CD14-positive monocyte (primary cell): Measurements from ENCODE around the gene KRTAP3-1. TPM values are rescaled to one million over a fixed set of nuclear protein-coding genes. Genes with fewer than 3 reads are reported as not detected.
"Not testable (repeated sequence)": the region's sequence is repeated elsewhere in the genome, so short reads cannot be mapped to it uniquely, and the experiment has no call there.

Experiments used
- DNase-seq, 3 donors: peaks; one replicate each; pipeline ENCODE4 v3.0.0-alpha.2; 2011 to 2022
- H2AFZ ChIP-seq: 2 replicates; pipeline ENCODE4 v1.6.0; 2012; ENCODE audit warnings: mild to moderate bottlenecking, low read depth, low read length, inconsistent platforms; ENCODE audit not compliant: insufficient read depth, poor library complexity, severe bottlenecking
- H3K27ac ChIP-seq, 2 donors: 1 replicate in 1 of 2; 2 replicates in 1 of 2; pipeline ENCODE4 v1.5.1; 2012 to 2013; ENCODE audit warnings: low read length in 2 of 2, control low read depth in 1 of 2, inconsistent platforms in 1 of 2, low read depth in 1 of 2, mild to moderate bottlenecking in 1 of 2
- H3K27me3 ChIP-seq, 2 donors: one replicate each; pipeline versions ENCODE4 v1.6.0 to v1.6.1; 2011 to 2013; ENCODE audit warnings: low read length in 2 of 2; ENCODE audit not compliant: control insufficient read depth in 2 of 2, insufficient read depth in 2 of 2
- H3K36me3 ChIP-seq, 2 donors: replicated peaks in 1 of 2; 1 replicate in 1 of 2; 2 replicates in 1 of 2; pipeline versions ENCODE4 v1.5.1 to v1.6.1; 2012 to 2013; ENCODE audit warnings: low read length in 2 of 2, control low read depth in 1 of 2, inconsistent platforms in 1 of 2, mild to moderate bottlenecking in 1 of 2; ENCODE audit not compliant: insufficient read depth in 2 of 2, control insufficient read depth in 1 of 2
- H3K4me1 ChIP-seq, 2 donors: 1 replicate in 1 of 2; 2 replicates in 1 of 2; pipeline versions ENCODE4 v1.5.1 to v1.6.1; 2012 to 2013; ENCODE audit warnings: low read length in 2 of 2, control low read depth in 1 of 2, inconsistent platforms in 1 of 2, mild to moderate bottlenecking in 1 of 2, moderate library complexity in 1 of 2; ENCODE audit not compliant: insufficient read depth in 2 of 2, control insufficient read depth in 1 of 2
- H3K4me2 ChIP-seq: replicated peaks from 2 replicates; pipeline ENCODE3; 2012; ENCODE audit warnings: low read length, moderate library complexity, mild to moderate bottlenecking; ENCODE audit not compliant: poor library complexity, severe bottlenecking; ENCODE audit errors: extremely low read depth
- H3K4me3 ChIP-seq, 3 experiments: fragments of 200-600 bp in 1 of 3; sonication (generic) in 1 of 3; replicated peaks in 1 of 3; 1 replicate in 2 of 3; 2 replicates in 1 of 3; pipeline ENCODE4 v1.5.1; 2011 to 2013; ENCODE audit warnings: low read length in 3 of 3, mild to moderate bottlenecking in 3 of 3, control low read depth in 2 of 3, low read depth in 2 of 3, inconsistent platforms in 1 of 3, moderate library complexity in 1 of 3
- H3K79me2 ChIP-seq: 2 replicates; pipeline ENCODE4 v1.6.0; 2012; ENCODE audit warnings: mild to moderate bottlenecking, control low read depth, inconsistent platforms, low read length, moderate library complexity; ENCODE audit not compliant: insufficient read depth
- H3K9ac ChIP-seq: 2 replicates; pipeline ENCODE4 v1.6.0; 2017; ENCODE audit warnings: low read length, mild to moderate bottlenecking; ENCODE audit not compliant: insufficient read depth, poor library complexity, severe bottlenecking
- H3K9me3 ChIP-seq, 2 donors: replicated peaks in 1 of 2; 1 replicate in 1 of 2; 2 replicates in 1 of 2; pipeline versions ENCODE4 v1.5.1 to v1.6.1; 2012 to 2013; ENCODE audit warnings: low read length in 2 of 2, control low read depth in 1 of 2; ENCODE audit not compliant: control insufficient read depth in 1 of 2, insufficient read depth in 1 of 2
- H4K20me1 ChIP-seq: 2 replicates; pipeline ENCODE4 v1.6.0; 2012; ENCODE audit warnings: mild to moderate bottlenecking, low read length, control low read depth, moderate library complexity; ENCODE audit not compliant: insufficient read depth
- H3K27ac Mint-ChIP-seq, 7 donors: one replicate each; pipeline ENCODE4 v1.8.0; 2020; ENCODE audit warnings: mild to moderate bottlenecking in 7 of 7, mixed read lengths in 7 of 7, moderate library complexity in 6 of 7, inconsistent platforms in 2 of 7
- H3K27me3 Mint-ChIP-seq, 3 donors: one replicate each; pipeline ENCODE4 v1.8.0; 2021 to 2022; ENCODE audit warnings: low read depth in 3 of 3, mild to moderate bottlenecking in 3 of 3, mixed read lengths in 3 of 3, moderate library complexity in 3 of 3, inconsistent platforms in 1 of 3
- H3K36me3 Mint-ChIP-seq, 2 donors: one replicate each; pipeline ENCODE4 v1.8.0; 2020; ENCODE audit warnings: mixed read lengths in 2 of 2, inconsistent platforms in 1 of 2, mild to moderate bottlenecking in 1 of 2
- H3K4me1 Mint-ChIP-seq: one replicate; pipeline ENCODE4 v1.8.0; 2020; ENCODE audit warnings: mild to moderate bottlenecking, mixed read lengths
- H3K4me3 Mint-ChIP-seq, 2 donors: one replicate each; pipeline ENCODE4 v1.8.0; 2020; ENCODE audit warnings: mild to moderate bottlenecking in 2 of 2, mixed read lengths in 2 of 2, moderate library complexity in 1 of 2
- H3K9me3 Mint-ChIP-seq, 7 donors: one replicate each; pipeline ENCODE4 v1.8.0; 2020 to 2022; ENCODE audit warnings: mixed read lengths in 7 of 7, mild to moderate bottlenecking in 6 of 7, moderate library complexity in 6 of 7, inconsistent platforms in 2 of 7
- CTCF ChIP-seq: fragments of 200-600 bp; IDR thresholded peaks from one replicate; pipeline ENCODE4 v1.8.0; 2022; ENCODE audit warnings: antibody characterized with exemption, mild to moderate bottlenecking
- WGBS: methylation state at CpG from one replicate; pipeline ENCODE4 v1.1.5; 2013; ENCODE audit warnings: missing lambda C conversion rate; ENCODE audit not compliant: insufficient coverage; 5-methylcytosine and 5-hydroxymethylcytosine counted together
- intact Hi-C, 2 donors: fragments of 100-400 bp; cut with micrococcal nuclease; formaldehyde crosslinking; loops; one replicate each; pipeline versions ENCODE4 v1.15.0 to v1.15.1; 2023
- polyA minus RNA-seq: library from RNA; depleted of rRNA, polyadenylated mRNA; stranded (reverse); fragments of >200 nt; gene quantifications from 2 replicates; pipeline ENCODE4 v1.2.3, GENCODE V29; 2012
- polyA plus RNA-seq, 3 donors: library from polyadenylated mRNA; depleted of rRNA in 1 of 3; unstranded in 2 of 3; stranded (reverse) in 1 of 3; fragments of 300-500 nt in 2 of 3; fragments of >200 nt in 1 of 3; fragmentation: Illumina TruSeq in 2 of 3; gene quantifications; 1 replicate in 2 of 3; 2 replicates in 1 of 3; pipeline ENCODE4 v1.2.3, GENCODE V29; 2012 to 2021
- total RNA-seq, 12 experiments: library from RNA in 1 of 12; stranded (reverse) in 1 of 12; fragments of 120-200 nt in 1 of 12; gene quantifications; one replicate each; pipeline ENCODE4 v1.2.4 and lab custom pipeline; 2013 to 2026; ENCODE audit warnings: mixed read lengths in 6 of 12, inconsistent platforms in 1 of 12

The KRTAP3-1 gene
- not detected for total RNA-seq (2013)
- polyA plus RNA-seq: not detected
- not detected in 2 replicates for polyA minus RNA-seq
- 0 to 0.45 (median 0) reads per million in 11 experiments for total RNA-seq (lab: John Stamatoyannopoulos, UW)

GRCh38 chr17:41008811-41009210 lies at the start of gene KRTAP3-1:
TSS of gene KRTAP3-1 (minus strand) at chr17:41009128. CDS start at chr17:41009074, 54 bp downstream.
- Mint-ChIP-seq H3K9me3 (peaks cover 0 to 2% (median 0%) of the 10 kb centered on the region in 7 donors), H3K4me3 (no peak within 1 kb of the TSS), H3K36me3 (no peaks in the 10 kb centered on the region), H3K27ac (peak within 1 kb of the TSS in 2 of 7 donors; percentile 3 to 65), H3K4me1 (no peaks in the 10 kb centered on the region), H3K27me3 (peaks cover 3 to 5% (median 3%) of the 10 kb centered on the region in 3 donors)
- Histone ChIP-seq H3K27ac (no peak within 1 kb of the TSS), H3K4me3 (no peak within 1 kb of the TSS), H3K9me3 (no peaks in the 10 kb centered on the region), H3K4me1 (no peaks in the 10 kb centered on the region), H4K20me1 (no peaks in the 10 kb centered on the region), H3K79me2 (no peaks in the 10 kb centered on the region), H3K27me3 (no peaks in the 10 kb centered on the region), H3K9ac (no peak within 1 kb of the TSS), H3K4me2 (no peak within 1 kb of the TSS), H3K36me3 (no peaks in the 10 kb centered on the region), H2AFZ (no peak within 1 kb of the TSS)
- DNase-seq: no peak
- intact Hi-C loops: no loop called here
- TF ChIP-seq CTCF: no peak
- WGBS: 98% methylated on average over 6 of the region's 8 CpGs

GRCh38 chr17:41057547-41057946 lies 48.6 kb upstream of the KRTAP3-1 start:
- no peaks in the 10 kb centered on the region for H3K36me3 ChIP-seq
- no CpG with 5 or more reads among the region's 1 CpG for WGBS
- no peaks in the 10 kb centered on the region for H3K9me3 ChIP-seq
- Mint-ChIP-seq H3K27me3 (peaks cover 13 to 31% (median 17%) of the 10 kb centered on the region in 3 donors), H3K4me3 (no peak overlapping the region), H3K9me3 (peaks cover 0 to 9% (median 2%) of the 10 kb centered on the region in 7 donors), H3K36me3 (peaks cover 0 to 2% of the 10 kb centered on the region in 2 donors), H3K4me1 (no peaks in the 10 kb centered on the region), H3K27ac (no peak overlapping the region)
- no peaks in the 10 kb centered on the region for H4K20me1 ChIP-seq
- no peak overlapping the region for H3K27ac ChIP-seq
- peaks cover 16 to 26% of the 10 kb centered on the region in 2 donors for H3K27me3 ChIP-seq
- H3K9ac ChIP-seq: no peak overlapping the region
- no peaks in the 10 kb centered on the region for H3K79me2 ChIP-seq
- intact Hi-C loops: no loop called here
- H2AFZ ChIP-seq: no peak overlapping the region
- H3K4me2 ChIP-seq: no peak overlapping the region
- DNase-seq: no peak
- TF ChIP-seq CTCF: no peak
- no peaks in the 10 kb centered on the region for H3K4me1 ChIP-seq
- H3K4me3 ChIP-seq: no peak overlapping the region

GRCh38 chr17:41055130-41055529 lies 46.2 kb upstream of the KRTAP3-1 start, which contains the start of gene KRTAP2-2:
TSS of gene KRTAP2-2 (minus strand) at chr17:41055230. CDS start at chr17:41055211, 19 bp downstream.
- H3K9ac ChIP-seq, intact Hi-C loops, H3K9me3 ChIP-seq, H3K79me2 ChIP-seq, H3K4me1 ChIP-seq, H3K4me3 ChIP-seq, H4K20me1 ChIP-seq, H3K36me3 ChIP-seq, H3K36me3 Mint-ChIP-seq, H3K9me3 Mint-ChIP-seq, H3K27ac Mint-ChIP-seq, H3K4me1 Mint-ChIP-seq, DNase-seq, H3K27ac ChIP-seq, H3K4me2 ChIP-seq, H2AFZ ChIP-seq, H3K4me3 Mint-ChIP-seq: not testable (repeated sequence)
- peaks cover 9 to 21% (median 15%) of the 10 kb centered on the region in 3 donors for H3K27me3 Mint-ChIP-seq
- WGBS: no CpG with 5 or more reads among the region's 6 CpGs
- H3K27me3 ChIP-seq: peaks cover 6 to 13% of the 10 kb centered on the region in 2 donors
